Liver (tissue), 9 donors: ENCODE results near the gene GALNT10. TPM values are rescaled to one million over a fixed set of nuclear protein-coding genes. Genes with fewer than 3 reads are reported as not detected.

Experiments
- DNase-seq: peaks from one replicate; pipeline ENCODE4 v3.0.0-alpha.2; 2017; ENCODE audit warnings: low spot score
- H3K27ac ChIP-seq, 2 donors: one replicate each; pipeline ENCODE4 v1.7.0; 2013; ENCODE audit warnings: inconsistent platforms in 2 of 2, low read length in 2 of 2, control low read depth in 1 of 2, low read depth in 1 of 2, mild to moderate bottlenecking in 1 of 2
- H3K27me3 ChIP-seq, 4 donors: one replicate each; pipeline versions ENCODE4 v1.6.1 to v1.7.0; 2013; ENCODE audit warnings: low read length in 3 of 4, inconsistent platforms in 1 of 4, mild to moderate bottlenecking in 1 of 4, moderate library complexity in 1 of 4; ENCODE audit not compliant: control insufficient read depth in 4 of 4, insufficient read depth in 4 of 4
- H3K36me3 ChIP-seq, 4 donors: one replicate each; pipeline versions ENCODE4 v1.6.1 to v1.7.0; 2013; ENCODE audit warnings: low read length in 3 of 4, mild to moderate bottlenecking in 3 of 4, low read depth in 1 of 4, moderate library complexity in 1 of 4; ENCODE audit not compliant: control insufficient read depth in 4 of 4, insufficient read depth in 3 of 4
- H3K4me1 ChIP-seq, 4 donors: one replicate each; pipeline versions ENCODE4 v1.6.1 to v1.7.0; 2013; ENCODE audit warnings: low read length in 3 of 4, mild to moderate bottlenecking in 3 of 4, moderate library complexity in 1 of 4; ENCODE audit not compliant: control insufficient read depth in 4 of 4, insufficient read depth in 4 of 4
- H3K4me3 ChIP-seq, 3 donors: one replicate each; pipeline versions ENCODE4 v1.6.1 to v1.7.0; 2013; ENCODE audit warnings: low read length in 3 of 3, control low read depth in 1 of 3, low read depth in 1 of 3, mild to moderate bottlenecking in 1 of 3
- H3K9ac ChIP-seq, 2 donors: one replicate each; pipeline ENCODE4 v1.7.0; 2013; ENCODE audit warnings: low read length in 2 of 2, mild to moderate bottlenecking in 2 of 2, moderate library complexity in 2 of 2, control low read depth in 1 of 2, low read depth in 1 of 2
- H3K9me3 ChIP-seq, 4 donors: one replicate each; pipeline versions ENCODE4 v1.6.1 to v1.7.0; 2013; ENCODE audit warnings: low read length in 3 of 4; ENCODE audit not compliant: control insufficient read depth in 4 of 4
- EGR1 ChIP-seq, 2 donors: IDR thresholded peaks; 2 replicates each; pipeline ENCODE4 v1.6.1; 2016 to 2018; ENCODE audit warnings: antibody characterized with exemption in 2 of 2, low read depth in 2 of 2
- FOXA1 ChIP-seq: IDR thresholded peaks from 2 replicates; pipeline ENCODE4 v1.6.1; 2016; ENCODE audit warnings: antibody characterized with exemption
- FOXA2 ChIP-seq: IDR thresholded peaks from 2 replicates; pipeline ENCODE4 v1.6.1; 2016; ENCODE audit warnings: antibody characterized with exemption
- GABPA ChIP-seq, 2 donors: IDR thresholded peaks in 1 of 2; conservative IDR thresholded peaks in 1 of 2; 2 replicates each; pipeline ENCODE4 v1.6.1; 2016; ENCODE audit warnings: antibody characterized with exemption in 2 of 2, mild to moderate bottlenecking in 1 of 2, moderate library complexity in 1 of 2
- HNF4A ChIP-seq, 2 donors: conservative IDR thresholded peaks; 2 replicates each; pipeline ENCODE4 v1.6.1; 2016; ENCODE audit warnings: antibody characterized with exemption in 2 of 2, mild to moderate bottlenecking in 2 of 2
- HNF4G ChIP-seq: IDR thresholded peaks from 2 replicates; pipeline ENCODE4 v1.6.1; 2016; ENCODE audit warnings: antibody characterized with exemption
- JUND ChIP-seq, 2 donors: IDR thresholded peaks; 2 replicates each; pipeline ENCODE4 v1.6.1; 2016; ENCODE audit warnings: antibody characterized with exemption in 2 of 2
- MAX ChIP-seq: IDR thresholded peaks from 2 replicates; pipeline ENCODE4 v1.6.1; 2016; ENCODE audit warnings: antibody characterized with exemption
- NR2F2 ChIP-seq: IDR thresholded peaks from 2 replicates; pipeline ENCODE4 v1.6.1; 2016; ENCODE audit warnings: antibody characterized with exemption
- RAD21 ChIP-seq, 2 donors: IDR thresholded peaks; 2 replicates each; pipeline ENCODE4 v1.6.1; 2016; ENCODE audit warnings: antibody characterized with exemption in 2 of 2, mild to moderate bottlenecking in 2 of 2
- REST ChIP-seq: IDR thresholded peaks from 2 replicates; pipeline ENCODE4 v1.6.1; 2016; ENCODE audit warnings: antibody characterized with exemption, mild to moderate bottlenecking
- RXRA ChIP-seq, 2 donors: IDR thresholded peaks; 2 replicates each; pipeline ENCODE4 v1.6.1; 2017 to 2018; ENCODE audit warnings: antibody characterized with exemption in 2 of 2, mild to moderate bottlenecking in 1 of 2
- SP1 ChIP-seq: IDR thresholded peaks from 2 replicates; pipeline ENCODE4 v1.6.1; 2018; ENCODE audit warnings: antibody characterized with exemption, mild to moderate bottlenecking
- TAF1 ChIP-seq: conservative IDR thresholded peaks from 2 replicates; pipeline ENCODE4 v1.6.1; 2016; ENCODE audit warnings: antibody characterized with exemption, mild to moderate bottlenecking
- YY1 ChIP-seq: IDR thresholded peaks from 2 replicates; pipeline ENCODE4 v1.6.1; 2016; ENCODE audit warnings: antibody characterized with exemption, mild to moderate bottlenecking
- WGBS: extraction: QIAGEN DNeasy Blood & Tissue Kit; methylation state at CpG from one replicate; pipeline ENCODE4 v1.1.7; 2013; 5-methylcytosine and 5-hydroxymethylcytosine counted together
- polyA plus RNA-seq, 2 donors: library from polyadenylated mRNA; stranded (reverse) in 1 of 2; unstranded in 1 of 2; fragments of 200-250 nt in 1 of 2; fragments of >200 nt in 1 of 2; fragmentation: Nextera tagmentation in 1 of 2; extraction: Ambion mirVana in 1 of 2; gene quantifications; one replicate each; pipeline versions ENCODE4 v1.2.1 to v1.2.3, GENCODE V29; 2013 to 2015
- total RNA-seq, 2 donors: library from RNA; depleted of rRNA; stranded (reverse); fragments of >200 nt; gene quantifications; one replicate each; pipeline ENCODE4 v1.2.3, GENCODE V29; 2014
- TF ChIP-seq, protein P1 (sequence below): IDR thresholded peaks from 2 replicates; pipeline ENCODE4 v1.6.1; 2016; ENCODE audit warnings: antibody characterized with exemption
- TF ChIP-seq, protein P2 (sequence below): IDR thresholded peaks from 2 replicates; pipeline ENCODE4 v1.6.1; 2016; ENCODE audit warnings: antibody characterized with exemption
- TF ChIP-seq, protein P3 (sequence below): fragments of 150-350 bp; IDR thresholded peaks from 2 replicates; pipeline ENCODE4 v1.5.1; 2017; ENCODE audit warnings: improper control_type of control experiment, low read depth, low read length; ENCODE audit not compliant: missing input control
- donor health status: healthy.
- donor health status: healthy.
- donor health status: healthy.
- donor health status: healthy.
- donor health status: healthy.

GALNT10 gene
- total and polyA plus RNA-seq, 4 donors = 1.1 to 17.8 (median 5.3) TPM

DNA sequence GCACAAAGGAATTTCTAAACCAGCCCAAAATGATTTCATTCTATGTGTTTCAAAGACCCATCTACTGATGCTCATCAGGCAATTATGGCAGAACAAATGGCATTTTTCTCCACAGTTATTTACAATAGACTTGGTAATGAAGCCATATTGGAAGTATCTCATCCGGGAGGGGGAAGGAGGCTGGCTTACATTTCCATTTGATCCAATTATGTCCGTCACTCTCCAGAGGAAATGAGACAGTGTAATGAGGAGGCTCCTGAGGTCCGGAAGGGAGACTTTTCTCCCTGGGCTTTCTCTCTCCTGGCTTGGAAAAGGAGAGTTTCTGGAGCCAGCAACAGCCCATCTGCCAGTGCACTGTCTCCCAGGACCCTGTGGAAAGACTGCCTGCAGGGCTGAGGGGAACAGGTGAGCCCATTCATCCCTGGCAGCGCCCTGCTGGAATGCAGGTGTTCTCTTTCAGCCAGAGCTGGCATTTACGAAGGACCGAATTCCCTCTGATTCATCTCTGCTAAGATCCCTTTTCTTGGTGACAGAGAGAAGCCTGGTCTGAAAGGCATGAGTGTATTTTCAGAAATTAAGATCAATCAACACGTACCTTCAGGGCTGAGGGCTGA lies 200.3 kb downstream of the GALNT10 start:
- H3K4me3 ChIP-seq = no peak overlapping the region
- H3K4me1 ChIP-seq = peaks cover 0 to 7% (median 0%) of the 10 kb centered on the region in 4 donors
- WGBS = 95% methylated on average over 7 of the region's 7 CpGs
- no peaks in the 10 kb centered on the region for H3K36me3 ChIP-seq
- no peak overlapping the region for H3K27ac ChIP-seq
- no peak overlapping the region for H3K9ac ChIP-seq
- no peaks in the 10 kb centered on the region for H3K9me3 ChIP-seq
- DNase-seq = no peak
- TF ChIP-seq JUND (IDR thresholded peaks at IDR 0.05) = no peak
- no peak for TF ChIP-seq RAD21 (IDR thresholded peaks at IDR 0.05)
- TF ChIP-seq HNF4A (conservative IDR thresholded peaks at IDR 0.05) = no peak
- TF ChIP-seq, protein P1, sequence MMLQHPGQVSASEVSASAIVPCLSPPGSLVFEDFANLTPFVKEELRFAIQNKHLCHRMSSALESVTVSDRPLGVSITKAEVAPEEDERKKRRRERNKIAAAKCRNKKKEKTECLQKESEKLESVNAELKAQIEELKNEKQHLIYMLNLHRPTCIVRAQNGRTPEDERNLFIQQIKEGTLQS = no peak
- TF ChIP-seq MAX = no peak
- no peak for TF ChIP-seq RXRA (IDR thresholded peaks at IDR 0.05)
- TF ChIP-seq EGR1 (IDR thresholded peaks at IDR 0.05; ENCODE audit: low read depth in 2 of 2) = no peak
- no peak for TF ChIP-seq HNF4G
- TF ChIP-seq, protein P2, sequence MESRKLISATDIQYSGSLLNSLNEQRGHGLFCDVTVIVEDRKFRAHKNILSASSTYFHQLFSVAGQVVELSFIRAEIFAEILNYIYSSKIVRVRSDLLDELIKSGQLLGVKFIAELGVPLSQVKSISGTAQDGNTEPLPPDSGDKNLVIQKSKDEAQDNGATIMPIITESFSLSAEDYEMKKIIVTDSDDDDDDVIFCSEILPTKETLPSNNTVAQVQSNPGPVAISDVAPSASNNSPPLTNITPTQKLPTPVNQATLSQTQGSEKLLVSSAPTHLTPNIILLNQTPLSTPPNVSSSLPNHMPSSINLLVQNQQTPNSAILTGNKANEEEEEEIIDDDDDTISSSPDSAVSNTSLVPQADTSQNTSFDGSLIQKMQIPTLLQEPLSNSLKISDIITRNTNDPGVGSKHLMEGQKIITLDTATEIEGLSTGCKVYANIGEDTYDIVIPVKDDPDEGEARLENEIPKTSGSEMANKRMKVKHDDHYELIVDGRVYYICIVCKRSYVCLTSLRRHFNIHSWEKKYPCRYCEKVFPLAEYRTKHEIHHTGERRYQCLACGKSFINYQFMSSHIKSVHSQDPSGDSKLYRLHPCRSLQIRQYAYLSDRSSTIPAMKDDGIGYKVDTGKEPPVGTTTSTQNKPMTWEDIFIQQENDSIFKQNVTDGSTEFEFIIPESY = no peak
- no peak for TF ChIP-seq GABPA (IDR thresholded peaks at IDR 0.05 in 1 of 2, conservative IDR thresholded peaks at IDR 0.05 in 1 of 2)
- H3K27me3 ChIP-seq = no peaks in the 10 kb centered on the region

DNA sequence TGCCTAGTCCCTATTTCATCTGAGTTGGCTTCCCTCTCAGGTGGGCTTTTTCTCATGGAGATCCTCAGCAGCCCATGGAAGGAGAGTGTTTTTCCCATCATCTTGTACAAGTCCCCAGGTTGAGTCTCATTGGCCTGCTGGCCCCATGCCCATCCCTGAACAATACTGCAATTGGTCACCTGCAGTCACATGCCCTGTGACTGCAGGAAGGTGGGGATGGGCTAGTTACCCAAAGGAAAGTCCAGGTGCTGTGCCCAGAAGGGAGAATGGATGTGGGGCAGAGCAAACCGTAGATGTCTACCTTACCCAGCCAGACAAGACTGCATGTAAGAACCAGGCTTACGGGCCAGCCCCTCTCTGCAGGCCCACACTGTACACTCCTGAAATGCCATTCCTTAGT lies 201.3 kb downstream of the GALNT10 start:
- H3K36me3 ChIP-seq = no peaks in the 10 kb centered on the region

More for the DNA sequence above, 201.3 kb downstream of the GALNT10 start:
- Histone ChIP-seq H3K27ac (no peak overlapping the region), H3K9ac (no peak overlapping the region), H3K4me1 (peaks cover 0 to 7% (median 0%) of the 10 kb centered on the region in 4 donors), H3K9me3 (no peaks in the 10 kb centered on the region), H3K27me3 (no peaks in the 10 kb centered on the region), H3K4me3 (no peak overlapping the region)
- DNase-seq = no peak
- no peak for TF ChIP-seq TAF1
- TF ChIP-seq JUND (IDR thresholded peaks at IDR 0.05) = no peak
- no peak for TF ChIP-seq REST
- no peak for TF ChIP-seq HNF4A (conservative IDR thresholded peaks at IDR 0.05)
- TF ChIP-seq, protein P1 = no peak
- no peak for TF ChIP-seq EGR1 (IDR thresholded peaks at IDR 0.05; ENCODE audit: low read depth in 2 of 2)
- TF ChIP-seq RXRA (IDR thresholded peaks at IDR 0.05) = no peak
- no peak for TF ChIP-seq RAD21 (IDR thresholded peaks at IDR 0.05)
- TF ChIP-seq SP1 = no peak
- TF ChIP-seq NR2F2 = no peak
- no peak for TF ChIP-seq GABPA (IDR thresholded peaks at IDR 0.05 in 1 of 2, conservative IDR thresholded peaks at IDR 0.05 in 1 of 2)
- TF ChIP-seq FOXA1 = no peak
- no peak for TF ChIP-seq MAX
- no peak for TF ChIP-seq FOXA2
- TF ChIP-seq, protein P2 = no peak
- no peak for TF ChIP-seq YY1
- TF ChIP-seq, protein P3, sequence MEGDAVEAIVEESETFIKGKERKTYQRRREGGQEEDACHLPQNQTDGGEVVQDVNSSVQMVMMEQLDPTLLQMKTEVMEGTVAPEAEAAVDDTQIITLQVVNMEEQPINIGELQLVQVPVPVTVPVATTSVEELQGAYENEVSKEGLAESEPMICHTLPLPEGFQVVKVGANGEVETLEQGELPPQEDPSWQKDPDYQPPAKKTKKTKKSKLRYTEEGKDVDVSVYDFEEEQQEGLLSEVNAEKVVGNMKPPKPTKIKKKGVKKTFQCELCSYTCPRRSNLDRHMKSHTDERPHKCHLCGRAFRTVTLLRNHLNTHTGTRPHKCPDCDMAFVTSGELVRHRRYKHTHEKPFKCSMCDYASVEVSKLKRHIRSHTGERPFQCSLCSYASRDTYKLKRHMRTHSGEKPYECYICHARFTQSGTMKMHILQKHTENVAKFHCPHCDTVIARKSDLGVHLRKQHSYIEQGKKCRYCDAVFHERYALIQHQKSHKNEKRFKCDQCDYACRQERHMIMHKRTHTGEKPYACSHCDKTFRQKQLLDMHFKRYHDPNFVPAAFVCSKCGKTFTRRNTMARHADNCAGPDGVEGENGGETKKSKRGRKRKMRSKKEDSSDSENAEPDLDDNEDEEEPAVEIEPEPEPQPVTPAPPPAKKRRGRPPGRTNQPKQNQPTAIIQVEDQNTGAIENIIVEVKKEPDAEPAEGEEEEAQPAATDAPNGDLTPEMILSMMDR = no peak
- WGBS = 97% methylated on average over 2 of the region's 2 CpGs
